OCI-LY1 (cell line): ENCODE results near the gene DCTN3.

Experiments used
- CTCF ChIP-seq: fragments of 200-600 bp; sonication (generic), shearing (Covaris generic); IDR thresholded peaks from 2 replicates; pipeline ENCODE4 v1.5.1; 2017; ENCODE audit warnings: mild to moderate bottlenecking, antibody characterized with exemption, low read length, moderate library complexity, mixed read lengths
- EZH2 ChIP-seq: fragments of 200-600 bp; sonication (generic), shearing (Covaris generic); IDR thresholded peaks from 2 replicates; pipeline ENCODE4 v1.8.0; 2017; ENCODE audit warnings: borderline replicate concordance, mixed run types, mild to moderate bottlenecking, antibody characterized with exemption, low read length, moderate library complexity, mixed read lengths

DNA sequence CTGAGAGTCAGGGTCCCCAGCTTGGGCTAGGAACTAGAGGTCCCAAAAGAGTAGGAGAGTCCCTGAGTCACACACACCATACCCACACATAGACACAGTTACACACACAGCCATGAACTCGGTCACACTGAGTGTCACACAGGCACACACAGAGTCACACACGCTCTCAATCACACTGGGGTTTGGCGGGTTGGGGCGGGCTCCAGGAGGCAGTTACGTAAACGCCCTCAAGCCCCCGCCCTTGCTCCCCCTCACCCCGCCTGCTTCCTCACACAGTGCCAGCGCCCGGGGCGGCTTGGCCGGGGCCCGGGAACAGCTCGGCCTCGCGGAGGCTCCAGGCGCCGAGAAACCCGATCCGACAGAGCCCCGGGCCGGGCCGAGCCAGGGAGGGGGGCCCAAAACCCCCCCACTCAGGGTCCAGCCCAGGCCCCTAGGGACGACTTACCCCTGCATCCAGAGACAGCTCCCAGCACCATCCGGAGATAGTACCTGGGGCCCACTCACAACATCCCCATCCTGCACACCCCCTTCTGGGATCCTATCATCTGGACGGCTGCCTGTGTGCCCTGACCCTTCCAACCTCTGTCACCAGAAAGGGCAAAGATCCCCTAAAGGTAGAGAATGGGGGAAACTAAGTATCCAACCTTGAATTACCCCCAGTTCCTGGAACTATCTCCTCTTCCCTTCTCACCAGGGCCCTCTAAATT lies 27.2 kb downstream of the DCTN3 start:
- TF ChIP-seq CTCF, result no peak
- no peak for TF ChIP-seq EZH2
